DMS114 treated with DMSO at 0.1 percent for 48 hours (cell line): ENCODE measurements around the gene DOCK4.
"Not testable (repeated sequence)": the region's sequence is repeated elsewhere in the genome, so short reads cannot be mapped to it uniquely, and the experiment has no call there.

ENCODE experiments used
- DNase-seq: peaks from one replicate; lab custom pipeline; 2025; ENCODE audit not compliant: unreplicated experiment; lab: John Stamatoyannopoulos, UW

Gene DOCK4

GRCh38 chr7:111917404-111917803 lies 288.8 kb downstream of the DOCK4 start:
- DNase-seq = not testable (repeated sequence)

- DNase-seq = no peak
Measured at GRCh38 chr7:111914291-111914690, 291.9 kb downstream of the DOCK4 start.

- no peak for DNase-seq
Measured at GRCh38 chr7:111911166-111911961, 294.8 kb downstream of the DOCK4 start.

GRCh38 chr7:111910656-111911055 lies 295.5 kb downstream of the DOCK4 start:
- DNase-seq = no peak

GRCh38 chr7:111908673-111909072 lies 297.5 kb downstream of the DOCK4 start:
- not testable (repeated sequence) for DNase-seq

GRCh38 chr7:111903797-111904196 lies 302.4 kb downstream of the DOCK4 start:
- no peak for DNase-seq

- no peak for DNase-seq
Measured at GRCh38 chr7:111903016-111903415, 303.2 kb downstream of the DOCK4 start.

- no peak for DNase-seq
Measured at GRCh38 chr7:111900283-111900682, 305.9 kb downstream of the DOCK4 start.

- DNase-seq = no peak
Measured at GRCh38 chr7:111895049-111895448, 311.1 kb downstream of the DOCK4 start.

GRCh38 chr7:111894518-111894917 lies 311.7 kb downstream of the DOCK4 start:
- DNase-seq = no peak

- DNase-seq = no peak
Measured at GRCh38 chr7:111893190-111893589, 313.0 kb downstream of the DOCK4 start.

GRCh38 chr7:111892588-111892987 lies 313.6 kb downstream of the DOCK4 start:
- no peak for DNase-seq

GRCh38 chr7:111887734-111888133 lies 318.5 kb downstream of the DOCK4 start:
- DNase-seq = no peak

- no peak for DNase-seq
Measured at GRCh38 chr7:111886233-111886632, 320.0 kb downstream of the DOCK4 start.

- no peak for DNase-seq
Measured at GRCh38 chr7:111883241-111883640, 323.0 kb downstream of the DOCK4 start.

GRCh38 chr7:111878785-111879184 lies 327.4 kb downstream of the DOCK4 start:
- no peak for DNase-seq

- no peak for DNase-seq
Measured at GRCh38 chr7:111877931-111878330, 328.3 kb downstream of the DOCK4 start.

GRCh38 chr7:111873963-111874690 lies 332.1 kb downstream of the DOCK4 start:
- DNase-seq = no peak

GRCh38 chr7:111873326-111873646 lies 332.9 kb downstream of the DOCK4 start:
- no peak for DNase-seq

GRCh38 chr7:111872450-111873325 lies 333.5 kb downstream of the DOCK4 start:
- no peak for DNase-seq

GRCh38 chr7:111871283-111871682 lies 334.9 kb downstream of the DOCK4 start:
- no peak for DNase-seq

- no peak for DNase-seq
Measured at GRCh38 chr7:111869280-111869679, 336.9 kb downstream of the DOCK4 start.
